Transverse colon (tissue), 4 donors: ENCODE results near the gene SKP2. TPM values are rescaled to one million over a fixed set of nuclear protein-coding genes. Genes with fewer than 3 reads are reported as not detected.

Experiments used
- DNase-seq: peaks from one replicate; pipeline ENCODE4 v3.0.0-alpha.2; 2019
- H3K27ac ChIP-seq, 4 donors: fragments of 200-600 bp; sonication (generic); 2 replicates each; pipeline ENCODE4 v1.5.1; 2016 to 2018; ENCODE audit warnings: inconsistent platforms in 4 of 4
- H3K27me3 ChIP-seq: fragments of 200-600 bp; sonication (generic); 2 replicates; pipeline ENCODE4 v1.5.1; 2017; ENCODE audit warnings: inconsistent platforms
- H3K36me3 ChIP-seq, 4 donors: fragments of 200-600 bp; sonication (generic); 2 replicates each; pipeline ENCODE4 v1.5.1; 2017 to 2019; ENCODE audit warnings: inconsistent platforms in 4 of 4
- H3K4me1 ChIP-seq, 4 donors: fragments of 200-600 bp; sonication (generic); 2 replicates each; pipeline ENCODE4 v1.5.1; 2017 to 2020; ENCODE audit warnings: inconsistent platforms in 4 of 4
- H3K4me3 ChIP-seq, 4 donors: fragments of 200-600 bp; sonication (generic); 1 replicate in 1 of 4; 2 replicates in 3 of 4; pipeline versions ENCODE4 v1.5.1 to v1.6.1; 2017 to 2019; ENCODE audit warnings: inconsistent platforms in 4 of 4
- H3K9me3 ChIP-seq, 2 donors: fragments of 200-600 bp; sonication (generic); 2 replicates each; pipeline ENCODE4 v1.5.1; 2017 to 2019; ENCODE audit warnings: inconsistent platforms in 2 of 2
- EP300 ChIP-seq: sonication (generic); formaldehyde crosslinking; IDR thresholded peaks from one replicate; pipeline ENCODE4 v1.6.1; 2017; ENCODE audit warnings: antibody characterized with exemption, low read depth
- POLR2A ChIP-seq: fragments of 450-650 bp; IDR thresholded peaks from one replicate; pipeline ENCODE4 v1.6.1; 2016; ENCODE audit warnings: antibody characterized with exemption, mild to moderate bottlenecking, moderate library complexity
- POLR2AphosphoS5 ChIP-seq, 3 donors: sonication (generic); formaldehyde crosslinking; IDR thresholded peaks; one replicate each; pipeline ENCODE4 v1.6.1; 2016; ENCODE audit warnings: antibody characterized with exemption in 3 of 3
- WGBS, 2 donors: methylation state at CpG; one replicate each; pipeline ENCODE4 v1.1.5; 2018; ENCODE audit warnings: low coverage in 1 of 2; 5-methylcytosine and 5-hydroxymethylcytosine counted together
- in situ Hi-C, 4 donors: fragments of 200-750 bp; cut with MboI; loops; one replicate each; pipeline versions ENCODE4 v1.15.0 to v1.15.1; 2017; ENCODE audit warnings: low sequenced_read_pairs in 3 of 4, low pct_ligation_motif_present in 1 of 4, low pct_unique_long_range_greater_than_20kb in 1 of 4
- intact Hi-C: fragments of 100-400 bp; cut with DNase I; formaldehyde crosslinking; loops from one replicate; pipeline ENCODE4 v1.15.1; 2023; ENCODE audit warnings: low total_unique reads
- small RNA-seq, 4 donors: library from RNA; depleted of rRNA; stranded (forward); fragments of <200 nt; gene quantifications; one replicate each; pipeline ENCODE3, GENCODE V24; 2016
- total RNA-seq, 4 donors: library from RNA; depleted of rRNA; stranded (reverse); fragments of >200 nt; gene quantifications; one replicate each; pipeline ENCODE4 v1.1.0, GENCODE V29; 2016
- TF ChIP-seq, protein P1 (sequence below), 5 experiments: fragments of 200-600 bp in 3 of 5; fragments of 450-650 bp in 2 of 5; sonication (generic) in 3 of 5; IDR thresholded peaks; 1 replicate in 2 of 5; 2 replicates in 3 of 5; pipeline ENCODE4 v1.5.1; 2016 to 2017; ENCODE audit warnings: antibody characterized with exemption in 5 of 5, inconsistent platforms in 3 of 5, mild to moderate bottlenecking in 2 of 5, moderate library complexity in 1 of 5

Gene SKP2
- total RNA-seq, 4 donors from 2014 or later, result 1.1 to 12.4 (median 8.6) TPM

DNA sequence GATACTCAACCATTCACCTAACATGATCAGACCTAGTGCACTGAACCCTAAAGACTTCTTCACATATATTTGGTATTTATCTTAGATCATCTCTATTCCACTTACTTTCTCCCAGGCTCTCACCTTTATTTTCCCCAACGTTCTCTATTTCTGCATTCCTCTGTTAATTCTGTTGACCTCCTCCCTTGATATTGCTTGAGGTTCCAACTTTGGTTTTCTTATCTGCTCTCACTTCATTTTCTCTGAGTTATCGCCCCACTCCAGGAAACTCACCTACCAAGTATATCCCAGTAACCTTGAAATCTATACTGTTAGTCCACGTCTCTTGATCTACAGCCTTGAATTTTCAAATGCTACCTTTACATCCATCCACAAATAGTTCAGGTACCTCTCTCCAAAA is 80.6 kb downstream of the SKP2 start:
- in situ Hi-C loops, result no loop called here

More for the DNA sequence above, 80.6 kb downstream of the SKP2 start:
- Histone ChIP-seq H3K27ac (no peak overlapping the region), H3K27me3 (no peaks in the 10 kb centered on the region), H3K9me3 (no peaks in the 10 kb centered on the region), H3K36me3 (no peaks in the 10 kb centered on the region), H3K4me3 (no peak overlapping the region), H3K4me1 (peaks cover under 1 to 10% (median 4%) of the 10 kb centered on the region in 4 donors)
- 89 to 93% methylated on average over 3 of the region's 3 CpGs for WGBS, 2 donors
- intact Hi-C loops, result no loop called here
- no peak for DNase-seq
- TF ChIP-seq POLR2AphosphoS5 (IDR thresholded peaks at IDR 0.05), result no peak
- TF ChIP-seq, protein P1, sequence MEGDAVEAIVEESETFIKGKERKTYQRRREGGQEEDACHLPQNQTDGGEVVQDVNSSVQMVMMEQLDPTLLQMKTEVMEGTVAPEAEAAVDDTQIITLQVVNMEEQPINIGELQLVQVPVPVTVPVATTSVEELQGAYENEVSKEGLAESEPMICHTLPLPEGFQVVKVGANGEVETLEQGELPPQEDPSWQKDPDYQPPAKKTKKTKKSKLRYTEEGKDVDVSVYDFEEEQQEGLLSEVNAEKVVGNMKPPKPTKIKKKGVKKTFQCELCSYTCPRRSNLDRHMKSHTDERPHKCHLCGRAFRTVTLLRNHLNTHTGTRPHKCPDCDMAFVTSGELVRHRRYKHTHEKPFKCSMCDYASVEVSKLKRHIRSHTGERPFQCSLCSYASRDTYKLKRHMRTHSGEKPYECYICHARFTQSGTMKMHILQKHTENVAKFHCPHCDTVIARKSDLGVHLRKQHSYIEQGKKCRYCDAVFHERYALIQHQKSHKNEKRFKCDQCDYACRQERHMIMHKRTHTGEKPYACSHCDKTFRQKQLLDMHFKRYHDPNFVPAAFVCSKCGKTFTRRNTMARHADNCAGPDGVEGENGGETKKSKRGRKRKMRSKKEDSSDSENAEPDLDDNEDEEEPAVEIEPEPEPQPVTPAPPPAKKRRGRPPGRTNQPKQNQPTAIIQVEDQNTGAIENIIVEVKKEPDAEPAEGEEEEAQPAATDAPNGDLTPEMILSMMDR (IDR thresholded peaks at IDR 0.05), result no peak
- no peak for TF ChIP-seq POLR2A
- TF ChIP-seq EP300, result no peak

Small RNA genes lying within 50 kb of the gene (small RNA-seq; reads per million reads assigned to genes)
- gene MIR580 (0 to 0.83 (median 0.21) reads per million in 4 donors), gene RNU6-1305P (0 reads per million in 4 donors)

Other genes starting within 250 kb of the SKP2 start
- not detected for gene CAPSL, start 213.5 kb upstream of the SKP2 start, total RNA-seq
- not detected for gene UGT3A1, start 160.7 kb upstream of the SKP2 start, total RNA-seq
- under 1 TPM in 1 of 4 donors, not detected in 3; 0.48 TPM for gene UGT3A2, start 85.2 kb upstream of the SKP2 start, total RNA-seq
- 10 to 100 TPM in 2 of 4 donors, 1 to 10 TPM in 2; 5.8 to 18.3 (median 11.3) TPM for gene LMBRD2, start 224 bp upstream of the SKP2 start, total RNA-seq
- gene NADK2, start 89.8 kb downstream of the SKP2 start, total RNA-seq, result 10 to 100 TPM; 14.6 to 31.4 (median 22.4) TPM
- 1 to 10 TPM in 2 of 4 donors, under 1 TPM in 2; 0.60 to 1.2 (median 0.96) TPM for gene RANBP3L, start 149.8 kb downstream of the SKP2 start, total RNA-seq